Neural cell (in vitro differentiated cells): ENCODE results near the gene SLC44A1. TPM values are rescaled to one million over a fixed set of nuclear protein-coding genes. Genes with fewer than 3 reads are reported as not detected.

Experiments
- H2AFZ ChIP-seq: fragments of 200-600, 300-800 bp; sonication (generic), shearing (Covaris generic); 2 replicates; pipeline ENCODE4 v1.6.0; 2014; ENCODE audit warnings: low read depth, mild to moderate bottlenecking, antibody characterized with exemption, low read length, moderate library complexity
- H3F3A ChIP-seq: fragments of 200-600 bp; shearing (Covaris generic); 2 replicates; pipeline ENCODE4 v1.6.1; 2016; ENCODE audit warnings: mild to moderate bottlenecking, moderate library complexity, mixed read lengths, antibody characterized with exemption, low read length; ENCODE audit not compliant: insufficient read depth, poor library complexity, severe bottlenecking
- H3K27ac ChIP-seq: fragments of 200-600, 300-800 bp; sonication (generic), shearing (Covaris generic); 2 replicates; pipeline ENCODE4 v1.5.1; 2014; ENCODE audit warnings: mild to moderate bottlenecking, low read length, moderate library complexity
- H3K27me3 ChIP-seq: fragments of 300-800, 200-600 bp; sonication (generic), shearing (Covaris generic); 2 replicates; pipeline ENCODE4 v1.6.0; 2014; ENCODE audit warnings: mild to moderate bottlenecking, low read depth, low read length, moderate library complexity; ENCODE audit not compliant: insufficient read depth
- H3K36me3 ChIP-seq: fragments of 300-800, 200-600 bp; sonication (generic), shearing (Covaris generic); 2 replicates; pipeline ENCODE4 v1.5.1; 2014; ENCODE audit warnings: mild to moderate bottlenecking, antibody characterized with exemption, low read length, moderate library complexity; ENCODE audit not compliant: insufficient read depth
- H3K4me2 ChIP-seq: fragments of 300-800, 200-600 bp; sonication (generic), shearing (Covaris generic); 2 replicates; pipeline ENCODE4 v1.6.0; 2014; ENCODE audit warnings: mild to moderate bottlenecking, low read length
- H3K4me3 ChIP-seq: fragments of 300-800, 200-600 bp; sonication (generic), shearing (Covaris generic); 2 replicates; pipeline ENCODE4 v1.5.1; 2014; ENCODE audit warnings: mild to moderate bottlenecking, low read length, moderate library complexity
- H3K79me2 ChIP-seq: fragments of 200-600 bp; shearing (Covaris generic); replicated peaks from 2 replicates; pipeline ENCODE4 v1.6.0; 2014; ENCODE audit warnings: mild to moderate bottlenecking, low read length, moderate library complexity; ENCODE audit not compliant: insufficient read depth
- H3K9ac ChIP-seq: fragments of 300-800, 200-600 bp; sonication (generic), shearing (Covaris generic); 2 replicates; pipeline ENCODE4 v1.6.1; 2016; ENCODE audit warnings: mild to moderate bottlenecking, low read length, mixed read lengths
- H3K9me2 ChIP-seq: fragments of 200-600 bp; shearing (Covaris generic); 2 replicates; pipeline ENCODE4 v1.6.1; 2016; ENCODE audit warnings: mild to moderate bottlenecking, low read length, mixed read lengths; ENCODE audit not compliant: insufficient read depth
- H3K9me3 ChIP-seq: fragments of 200-600, 300-800 bp; sonication (generic), shearing (Covaris generic); 2 replicates; pipeline ENCODE4 v1.6.1; 2016; ENCODE audit warnings: mild to moderate bottlenecking, mixed run types, low read length, moderate library complexity, mixed read lengths
- H4K20me1 ChIP-seq: fragments of 200-600 bp; shearing (Covaris generic); 2 replicates; pipeline ENCODE4 v1.6.1; 2016; ENCODE audit warnings: mild to moderate bottlenecking, mixed run types; ENCODE audit not compliant: insufficient read depth
- EP300 ChIP-seq: fragments of 450-650 bp; conservative IDR thresholded peaks from 2 replicates; pipeline ENCODE4 v1.6.1; 2014; ENCODE audit warnings: antibody characterized with exemption, mild to moderate bottlenecking, moderate library complexity; ENCODE audit not compliant: poor library complexity, severe bottlenecking
- EZH2 ChIP-seq: fragments of 200-600, 300-800 bp; shearing (Covaris generic), sonication (generic); IDR thresholded peaks from 2 replicates; pipeline ENCODE4 v1.6.1; 2014; ENCODE audit warnings: antibody characterized with exemption, low read length, borderline replicate concordance, mild to moderate bottlenecking; ENCODE audit not compliant: insufficient read depth, poor library complexity, severe bottlenecking
- MXI1 ChIP-seq: fragments of 450-650 bp; conservative IDR thresholded peaks from 2 replicates; pipeline ENCODE4 v1.6.1; 2014; ENCODE audit warnings: antibody characterized with exemption, mild to moderate bottlenecking; ENCODE audit not compliant: poor library complexity, severe bottlenecking
- POLR2AphosphoS5 ChIP-seq: IDR thresholded peaks from 2 replicates; pipeline ENCODE4 v1.6.1; 2012
- RAD21 ChIP-seq: fragments of 450-650 bp; conservative IDR thresholded peaks from 2 replicates; pipeline ENCODE4 v1.6.1; 2014; ENCODE audit warnings: antibody characterized with exemption, mild to moderate bottlenecking, moderate library complexity
- REST ChIP-seq: IDR thresholded peaks from 2 replicates; pipeline ENCODE4 v1.6.1; 2012; ENCODE audit warnings: borderline replicate concordance
- SMC3 ChIP-seq: fragments of 450-650 bp; conservative IDR thresholded peaks from 2 replicates; pipeline ENCODE4 v1.6.1; 2014; ENCODE audit warnings: antibody characterized with exemption, mild to moderate bottlenecking, moderate library complexity; ENCODE audit not compliant: poor library complexity
- TAF1 ChIP-seq: IDR thresholded peaks from 2 replicates; pipeline ENCODE4 v1.6.1; 2012; ENCODE audit warnings: low read depth
- polyA plus RNA-seq: library from polyadenylated mRNA; depleted of rRNA; stranded (reverse); fragments of >200 nt; gene quantifications from 2 replicates; pipeline ENCODE4 v1.2.3, GENCODE V29; 2014
- TF ChIP-seq, protein P1 (sequence below): fragments of 450-650 bp; IDR thresholded peaks from 2 replicates; pipeline ENCODE4 v1.5.1; 2014; ENCODE audit warnings: antibody characterized with exemption, mild to moderate bottlenecking, moderate library complexity; ENCODE audit not compliant: poor library complexity, severe bottlenecking

The SLC44A1 gene
- polyA plus RNA-seq, 1 donor from 2014 or later = 3.9 TPM

DNA sequence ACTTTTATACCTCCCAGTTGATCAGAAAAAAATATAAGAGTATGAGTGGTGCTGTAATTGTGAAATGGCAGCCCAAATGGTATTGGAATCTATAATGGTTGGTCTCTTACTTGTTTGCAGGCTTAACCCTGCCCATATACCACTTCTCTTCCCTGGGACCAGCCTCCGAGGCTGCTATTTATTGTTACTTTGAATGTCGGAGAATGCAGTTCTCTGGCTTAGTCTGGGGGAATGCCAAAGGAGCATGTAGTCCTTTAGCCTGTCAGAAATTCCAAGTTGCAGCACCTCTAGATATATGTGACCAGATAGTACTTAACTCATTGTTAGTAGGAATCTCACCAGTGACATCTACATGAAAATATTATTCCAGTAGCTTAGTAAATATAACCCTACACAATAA is 47.5 kb downstream of the SLC44A1 start:
- H4K20me1 ChIP-seq = no peaks in the 10 kb centered on the region
- no peaks in the 10 kb centered on the region for H3K79me2 ChIP-seq
- H3K4me3 ChIP-seq = no peak overlapping the region
- no peaks in the 10 kb centered on the region for H3K9me3 ChIP-seq
- H3K27me3 ChIP-seq = no peaks in the 10 kb centered on the region
- H3K4me2 ChIP-seq = no peak overlapping the region
- no peaks in the 10 kb centered on the region for H3K36me3 ChIP-seq
- no peak overlapping the region for H3K27ac ChIP-seq
- H3F3A ChIP-seq = no peaks in the 10 kb centered on the region
- H2AFZ ChIP-seq = no peak overlapping the region
- TF ChIP-seq REST = no peak
- TF ChIP-seq, protein P1, sequence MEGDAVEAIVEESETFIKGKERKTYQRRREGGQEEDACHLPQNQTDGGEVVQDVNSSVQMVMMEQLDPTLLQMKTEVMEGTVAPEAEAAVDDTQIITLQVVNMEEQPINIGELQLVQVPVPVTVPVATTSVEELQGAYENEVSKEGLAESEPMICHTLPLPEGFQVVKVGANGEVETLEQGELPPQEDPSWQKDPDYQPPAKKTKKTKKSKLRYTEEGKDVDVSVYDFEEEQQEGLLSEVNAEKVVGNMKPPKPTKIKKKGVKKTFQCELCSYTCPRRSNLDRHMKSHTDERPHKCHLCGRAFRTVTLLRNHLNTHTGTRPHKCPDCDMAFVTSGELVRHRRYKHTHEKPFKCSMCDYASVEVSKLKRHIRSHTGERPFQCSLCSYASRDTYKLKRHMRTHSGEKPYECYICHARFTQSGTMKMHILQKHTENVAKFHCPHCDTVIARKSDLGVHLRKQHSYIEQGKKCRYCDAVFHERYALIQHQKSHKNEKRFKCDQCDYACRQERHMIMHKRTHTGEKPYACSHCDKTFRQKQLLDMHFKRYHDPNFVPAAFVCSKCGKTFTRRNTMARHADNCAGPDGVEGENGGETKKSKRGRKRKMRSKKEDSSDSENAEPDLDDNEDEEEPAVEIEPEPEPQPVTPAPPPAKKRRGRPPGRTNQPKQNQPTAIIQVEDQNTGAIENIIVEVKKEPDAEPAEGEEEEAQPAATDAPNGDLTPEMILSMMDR = no peak
- TF ChIP-seq EP300 = no peak
- TF ChIP-seq EZH2 = no peak
- TF ChIP-seq POLR2AphosphoS5 = no peak
- TF ChIP-seq SMC3 = no peak
- TF ChIP-seq TAF1 = no peak
- no peak for TF ChIP-seq RAD21
- no peak for TF ChIP-seq MXI1
- no peak overlapping the region for H3K9ac ChIP-seq
- H3K9me2 ChIP-seq = no peaks in the 10 kb centered on the region

DNA sequence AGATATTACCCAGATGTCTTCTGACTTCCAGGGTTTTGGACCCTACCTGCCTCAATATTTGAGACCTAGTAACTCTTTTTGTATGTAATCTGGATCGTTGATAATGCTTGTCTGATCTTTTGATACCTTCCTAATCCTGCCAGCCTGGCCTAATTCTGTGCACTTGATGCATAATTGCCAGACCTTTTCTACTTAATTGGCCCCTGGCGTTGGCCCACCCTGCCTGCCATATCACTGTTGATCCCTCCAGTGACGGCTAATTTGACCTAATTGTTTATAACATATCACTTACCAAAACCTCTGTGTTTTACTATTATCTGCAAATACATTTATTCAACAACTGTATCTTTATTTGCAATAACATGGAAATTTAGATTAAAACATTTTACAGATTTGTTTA is 49.0 kb downstream of the SLC44A1 start:
- Histone ChIP-seq H3K4me3 (no peak overlapping the region), H4K20me1 (no peaks in the 10 kb centered on the region), H3K9me2 (no peaks in the 10 kb centered on the region), H3K27me3 (no peaks in the 10 kb centered on the region), H3K36me3 (no peaks in the 10 kb centered on the region), H3K9me3 (no peaks in the 10 kb centered on the region), H3K4me2 (no peak overlapping the region), H3K79me2 (no peaks in the 10 kb centered on the region), H3K9ac (no peak overlapping the region), H3F3A (no peaks in the 10 kb centered on the region), H3K27ac (no peak overlapping the region), H2AFZ (no peak overlapping the region)
- TF ChIP-seq REST (no peak), MXI1 (no peak), POLR2AphosphoS5 (no peak), EP300 (no peak), RAD21 (no peak), TAF1 (no peak), EZH2 (no peak)
- TF ChIP-seq, protein P1 = no peak
